Activated CD8-positive, alpha-beta T cell treated with anti-CD3 and anti-CD28 coated beads, Interleukin-2, amount 10 ng/mL, durations not matched to agents 7 days and 5 days (primary cell): ENCODE data around the gene CHRM2. TPM values are rescaled to one million over a fixed set of nuclear protein-coding genes. Genes with fewer than 3 reads are reported as not detected.

Experiments
- ATAC-seq: fragments of 150-1000 bp; cut with Tn5 transposase; one replicate; pipeline ENCODE4 v1.10.0; 2021; ENCODE audit warnings: moderate library complexity
- CTCF ChIA-PET: fragments of 350-600 bp; sonication (Branson Sonifier 250); formaldehyde crosslinking; loops from one replicate; lab custom pipeline; 2021; ENCODE audit warnings: antibody characterized with exemption; lab: Charles Lee
- POLR2A ChIA-PET: fragments of 350-600 bp; sonication (Branson Sonifier 250); formaldehyde crosslinking; loops from one replicate; lab custom pipeline; 2021; ENCODE audit warnings: antibody characterized with exemption; lab: Charles Lee
- DNase-seq: peaks from one replicate; pipeline ENCODE4 v3.0.0-alpha.2; 2020
- H3K27ac Mint-ChIP-seq: one replicate; pipeline ENCODE4 v1.8.0; 2021; ENCODE audit warnings: mild to moderate bottlenecking, mixed read lengths
- H3K27me3 Mint-ChIP-seq: one replicate; pipeline ENCODE4 v1.8.0; 2021; ENCODE audit warnings: low read depth, mixed read lengths
- H3K36me3 Mint-ChIP-seq: one replicate; pipeline ENCODE4 v1.8.0; 2021; ENCODE audit warnings: low read depth, mixed read lengths
- H3K4me1 Mint-ChIP-seq: one replicate; pipeline ENCODE4 v1.8.0; 2021; ENCODE audit warnings: low read depth, mixed read lengths
- H3K4me3 Mint-ChIP-seq: one replicate; pipeline ENCODE4 v1.8.0; 2021; ENCODE audit warnings: mild to moderate bottlenecking, mixed read lengths
- H3K9me3 Mint-ChIP-seq: one replicate; pipeline ENCODE4 v1.8.0; 2022; ENCODE audit warnings: mixed read lengths; ENCODE audit not compliant: insufficient read depth
- total RNA-seq, 2 experiments: library from RNA; stranded (reverse); gene quantifications; one replicate each; pipeline ENCODE4 v1.2.3, GENCODE V29; 2021

CHRM2 gene
- total RNA-seq, 2 experiments from 2014 or later = not detected

- H3K27ac Mint-ChIP-seq = no peak overlapping the region
- CTCF ChIA-PET = no interaction called here
- no peak overlapping the region for H3K4me3 Mint-ChIP-seq
- no peaks in the 10 kb centered on the region for H3K27me3 Mint-ChIP-seq
- H3K4me1 Mint-ChIP-seq = no peaks in the 10 kb centered on the region
- ATAC-seq (no peak), DNase-seq (no peak)
- H3K9me3 Mint-ChIP-seq = no peaks in the 10 kb centered on the region
- POLR2A ChIA-PET = no interaction called here
- no peaks in the 10 kb centered on the region for H3K36me3 Mint-ChIP-seq
These were observed 103.3 kb downstream of the CHRM2 start for GRCh38 chr7:136971776-136972175.

GRCh38 chr7:136976504-136977251 lies 108.2 kb downstream of the CHRM2 start:
- no peak for ATAC-seq
- Mint-ChIP-seq H3K4me1 (no peaks in the 10 kb centered on the region), H3K27me3 (no peaks in the 10 kb centered on the region), H3K27ac (no peak overlapping the region), H3K4me3 (no peak overlapping the region), H3K36me3 (no peaks in the 10 kb centered on the region), H3K9me3 (peaks cover 8% of the 10 kb centered on the region)
- DNase-seq = no peak
- POLR2A ChIA-PET = no interaction called here
- CTCF ChIA-PET = no interaction called here

GRCh38 chr7:136993377-136993776 lies 124.9 kb downstream of the CHRM2 start:
- CTCF ChIA-PET = no interaction called here
- POLR2A ChIA-PET = no interaction called here
- no peaks in the 10 kb centered on the region for H3K27me3 Mint-ChIP-seq
- H3K4me1 Mint-ChIP-seq = no peaks in the 10 kb centered on the region
- H3K36me3 Mint-ChIP-seq = no peaks in the 10 kb centered on the region
- peaks cover 9% of the 10 kb centered on the region for H3K9me3 Mint-ChIP-seq
- no peak overlapping the region for H3K27ac Mint-ChIP-seq
- no peak for DNase-seq
- H3K4me3 Mint-ChIP-seq = no peak overlapping the region
- ATAC-seq = no peak

- ChIA-PET CTCF (no interaction called here), POLR2A (no interaction called here)
- H3K27me3 Mint-ChIP-seq = no peaks in the 10 kb centered on the region
- no peaks in the 10 kb centered on the region for H3K4me1 Mint-ChIP-seq
- no peak for DNase-seq
- no peak overlapping the region for H3K27ac Mint-ChIP-seq
- no peak for ATAC-seq
- H3K9me3 Mint-ChIP-seq = peaks cover 3% of the 10 kb centered on the region
- no peaks in the 10 kb centered on the region for H3K36me3 Mint-ChIP-seq
- no peak overlapping the region for H3K4me3 Mint-ChIP-seq
These were observed 129.3 kb downstream of the CHRM2 start for GRCh38 chr7:136997735-136998134.

GRCh38 chr7:136998495-136998894 lies 130.0 kb downstream of the CHRM2 start:
- Mint-ChIP-seq H3K27ac (no peak overlapping the region), H3K27me3 (no peaks in the 10 kb centered on the region), H3K9me3 (peaks cover 3% of the 10 kb centered on the region), H3K4me3 (no peak overlapping the region), H3K4me1 (no peaks in the 10 kb centered on the region), H3K36me3 (no peaks in the 10 kb centered on the region)
- ChIA-PET POLR2A (no interaction called here), CTCF (no interaction called here)
- ATAC-seq = no peak
- DNase-seq = no peak

GRCh38 chr7:137000621-137001020 lies 132.2 kb downstream of the CHRM2 start:
- Mint-ChIP-seq H3K4me1 (no peaks in the 10 kb centered on the region), H3K9me3 (no peaks in the 10 kb centered on the region), H3K36me3 (no peaks in the 10 kb centered on the region), H3K4me3 (no peak overlapping the region), H3K27me3 (no peaks in the 10 kb centered on the region), H3K27ac (no peak overlapping the region)
- POLR2A ChIA-PET = no interaction called here
- DNase-seq (no peak), ATAC-seq (no peak)
- CTCF ChIA-PET = no interaction called here

- H3K4me3 Mint-ChIP-seq = no peak overlapping the region
These were observed 132.6 kb downstream of the CHRM2 start for GRCh38 chr7:137001041-137001440.

GRCh38 chr7:137001478-137001877 lies 133.0 kb downstream of the CHRM2 start:
- CTCF ChIA-PET = no interaction called here
- no peak for ATAC-seq
- no peak overlapping the region for H3K27ac Mint-ChIP-seq
- H3K9me3 Mint-ChIP-seq = no peaks in the 10 kb centered on the region
- no peak overlapping the region for H3K4me3 Mint-ChIP-seq
- H3K27me3 Mint-ChIP-seq = no peaks in the 10 kb centered on the region
- H3K36me3 Mint-ChIP-seq = no peaks in the 10 kb centered on the region
- no peak for DNase-seq
- POLR2A ChIA-PET = no interaction called here
- no peaks in the 10 kb centered on the region for H3K4me1 Mint-ChIP-seq

More at GRCh38 chr7:137001041-137001440, 132.6 kb downstream of the CHRM2 start:
- Mint-ChIP-seq H3K4me1 (no peaks in the 10 kb centered on the region), H3K27me3 (no peaks in the 10 kb centered on the region), H3K36me3 (no peaks in the 10 kb centered on the region), H3K27ac (no peak overlapping the region), H3K9me3 (no peaks in the 10 kb centered on the region)
- ChIA-PET CTCF (no interaction called here), POLR2A (no interaction called here)
- no peak for DNase-seq
- no peak for ATAC-seq

- Mint-ChIP-seq H3K4me3 (no peak overlapping the region), H3K4me1 (no peaks in the 10 kb centered on the region), H3K36me3 (no peaks in the 10 kb centered on the region), H3K27ac (no peak overlapping the region), H3K9me3 (no peaks in the 10 kb centered on the region), H3K27me3 (no peaks in the 10 kb centered on the region)
- no peak for ATAC-seq
- ChIA-PET CTCF (no interaction called here), POLR2A (no interaction called here)
- DNase-seq = no peak
These were observed 134.6 kb downstream of the CHRM2 start for GRCh38 chr7:137003086-137003485.

- no peaks in the 10 kb centered on the region for H3K27me3 Mint-ChIP-seq
- ATAC-seq (no peak), DNase-seq (no peak)
- ChIA-PET CTCF (no interaction called here), POLR2A (no interaction called here)
- H3K36me3 Mint-ChIP-seq = no peaks in the 10 kb centered on the region
- H3K4me3 Mint-ChIP-seq = no peak overlapping the region
- no peaks in the 10 kb centered on the region for H3K9me3 Mint-ChIP-seq
- H3K27ac Mint-ChIP-seq = no peak overlapping the region
- no peaks in the 10 kb centered on the region for H3K4me1 Mint-ChIP-seq
These were observed 135.1 kb downstream of the CHRM2 start for GRCh38 chr7:137003566-137003965.

GRCh38 chr7:137005873-137006272 lies 137.4 kb downstream of the CHRM2 start:
- Mint-ChIP-seq H3K36me3 (no peaks in the 10 kb centered on the region), H3K27me3 (no peaks in the 10 kb centered on the region), H3K9me3 (no peaks in the 10 kb centered on the region), H3K4me1 (no peaks in the 10 kb centered on the region), H3K27ac (no peak overlapping the region), H3K4me3 (no peak overlapping the region)
- ChIA-PET CTCF (no interaction called here), POLR2A (no interaction called here)
- no peak for ATAC-seq
- no peak for DNase-seq

GRCh38 chr7:137006293-137006692 lies 137.8 kb downstream of the CHRM2 start:
- Mint-ChIP-seq H3K36me3 (no peaks in the 10 kb centered on the region), H3K27me3 (no peaks in the 10 kb centered on the region), H3K4me1 (no peaks in the 10 kb centered on the region), H3K27ac (no peak overlapping the region), H3K4me3 (no peak overlapping the region), H3K9me3 (no peaks in the 10 kb centered on the region)
- POLR2A ChIA-PET = interaction anchor here (0.6 kb wide), 1 partner anchor 30 kb away, joined by 3 read pairs; no protein-coding TSS in a partner anchor
- CTCF ChIA-PET = no interaction called here
- DNase-seq (no peak), ATAC-seq (no peak)
